ENCODE results near the gene THAP3. TPM values are rescaled to one million over a fixed set of nuclear protein-coding genes. Genes with fewer than 3 reads are reported as not detected.

THAP3 gene
- total and polyA plus RNA-seq, 9 of the 15 experiments (the other 6 are each of a cell fraction or from before 2014, with no cell fraction given): 1.9 to 31.2 (median 18.2) TPM

DNA sequence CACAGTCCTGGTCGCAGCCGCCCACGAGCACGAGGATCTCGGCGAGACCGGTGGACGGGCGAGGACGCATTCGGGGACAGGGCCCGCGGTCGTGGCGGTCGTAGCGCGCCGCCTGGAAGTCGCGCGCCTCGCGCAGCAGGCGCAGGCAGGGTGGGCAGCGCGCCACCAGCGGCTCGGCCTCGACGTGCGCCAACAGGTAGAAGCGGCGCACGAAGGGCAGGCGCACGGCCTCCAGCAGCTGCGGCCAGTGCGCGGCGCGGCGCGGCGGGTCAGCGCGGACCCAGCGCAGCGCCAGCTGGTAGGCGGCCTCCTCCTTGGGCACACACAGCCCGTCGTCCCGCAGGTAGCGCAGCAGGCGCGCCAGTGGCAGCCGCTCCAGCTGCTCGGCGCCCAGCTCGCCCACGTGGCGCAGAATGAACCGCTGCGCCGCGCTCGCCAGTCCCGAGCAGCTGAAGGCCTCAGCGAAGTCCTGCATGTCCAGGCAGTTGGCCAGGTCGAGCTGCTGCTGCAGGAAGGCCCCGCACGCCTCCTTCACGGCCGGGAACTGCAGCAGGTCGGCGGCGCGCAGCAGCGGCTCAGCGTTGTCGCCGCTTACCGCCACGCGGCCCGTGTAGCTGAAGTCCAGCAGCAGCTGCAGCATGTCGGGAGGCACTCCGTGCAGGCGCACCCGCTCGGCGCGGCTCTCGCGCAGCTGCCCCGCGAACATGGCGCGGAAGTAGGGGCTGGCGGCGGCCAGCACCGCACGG lies 22.6 kb upstream of the THAP3 start (continued):
- TF ChIP-seq SMAD4 (CRISPR knock-in tag; conservative IDR thresholded peaks at IDR 0.05): no peak; the same call in 1 of the 2 replicates
- TF ChIP-seq BDP1 (IDR thresholded peaks at IDR 0.05; ENCODE audit: insufficient read depth, insufficient read length): no peak
- peak in 1 of 2 experiments; percentile 91; a peak in 2 of 4 replicates for TF ChIP-seq HDAC1 (IDR thresholded peaks at IDR 0.05)
- TF ChIP-seq ZNF431 (CRISPR knock-in tag; IDR thresholded peaks at IDR 0.05): no peak
- no peak for TF ChIP-seq CC2D1A (IDR thresholded peaks at IDR 0.05)
- no peak for TF ChIP-seq CEBPB (tag; IDR thresholded peaks at IDR 0.05)
- no peak for TF ChIP-seq CBFA2T2 (conservative IDR thresholded peaks at IDR 0.05)
- TF ChIP-seq TRIM24 (IDR thresholded peaks at IDR 0.05): no peak
- TF ChIP-seq ZNF12 (CRISPR knock-in tag; IDR thresholded peaks at IDR 0.05): no peak
- TF ChIP-seq ZNF77 (CRISPR knock-in tag; IDR thresholded peaks at IDR 0.05): no peak
- TF ChIP-seq, protein P1, sequence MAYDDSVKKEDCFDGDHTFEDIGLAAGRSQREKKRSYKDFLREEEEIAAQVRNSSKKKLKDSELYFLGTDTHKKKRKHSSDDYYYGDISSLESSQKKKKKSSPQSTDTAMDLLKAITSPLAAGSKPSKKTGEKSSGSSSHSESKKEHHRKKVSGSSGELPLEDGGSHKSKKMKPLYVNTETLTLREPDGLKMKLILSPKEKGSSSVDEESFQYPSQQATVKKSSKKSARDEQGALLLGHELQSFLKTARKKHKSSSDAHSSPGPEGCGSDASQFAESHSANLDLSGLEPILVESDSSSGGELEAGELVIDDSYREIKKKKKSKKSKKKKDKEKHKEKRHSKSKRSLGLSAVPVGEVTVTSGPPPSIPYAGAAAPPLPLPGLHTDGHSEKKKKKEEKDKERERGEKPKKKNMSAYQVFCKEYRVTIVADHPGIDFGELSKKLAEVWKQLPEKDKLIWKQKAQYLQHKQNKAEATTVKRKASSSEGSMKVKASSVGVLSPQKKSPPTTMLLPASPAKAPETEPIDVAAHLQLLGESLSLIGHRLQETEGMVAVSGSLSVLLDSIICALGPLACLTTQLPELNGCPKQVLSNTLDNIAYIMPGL (CRISPR knock-in tag; IDR thresholded peaks at IDR 0.05): no peak
- TF ChIP-seq, protein P2, sequence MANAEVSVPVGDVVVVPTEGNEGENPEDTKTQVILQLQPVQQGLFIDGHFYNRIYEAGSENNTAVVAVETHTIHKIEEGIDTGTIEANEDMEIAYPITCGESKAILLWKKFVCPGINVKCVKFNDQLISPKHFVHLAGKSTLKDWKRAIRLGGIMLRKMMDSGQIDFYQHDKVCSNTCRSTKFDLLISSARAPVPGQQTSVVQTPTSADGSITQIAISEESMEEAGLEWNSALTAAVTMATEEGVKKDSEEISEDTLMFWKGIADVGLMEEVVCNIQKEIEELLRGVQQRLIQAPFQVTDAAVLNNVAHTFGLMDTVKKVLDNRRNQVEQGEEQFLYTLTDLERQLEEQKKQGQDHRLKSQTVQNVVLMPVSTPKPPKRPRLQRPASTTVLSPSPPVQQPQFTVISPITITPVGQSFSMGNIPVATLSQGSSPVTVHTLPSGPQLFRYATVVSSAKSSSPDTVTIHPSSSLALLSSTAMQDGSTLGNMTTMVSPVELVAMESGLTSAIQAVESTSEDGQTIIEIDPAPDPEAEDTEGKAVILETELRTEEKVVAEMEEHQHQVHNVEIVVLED (CRISPR knock-in tag; IDR thresholded peaks at IDR 0.05): no peak
- TF ChIP-seq NFXL1 (CRISPR knock-in tag; IDR thresholded peaks at IDR 0.05): no peak
- no peak for TF ChIP-seq TCFL5 (CRISPR knock-in tag; conservative IDR thresholded peaks at IDR 0.05)
- no peak for TF ChIP-seq ZFP36 (IDR thresholded peaks at IDR 0.05; ENCODE audit: low read depth, low read length, partially characterized antibody)
- no peak for TF ChIP-seq CBX2 (IDR thresholded peaks at IDR 0.05; ENCODE audit: insufficient read depth, low read length, poor library complexity, severe bottlenecking)
- no peak for TF ChIP-seq BRF1 (IDR thresholded peaks at IDR 0.05; ENCODE audit: borderline replicate concordance, extremely low read depth, insufficient read length)
- TF ChIP-seq, protein P3, sequence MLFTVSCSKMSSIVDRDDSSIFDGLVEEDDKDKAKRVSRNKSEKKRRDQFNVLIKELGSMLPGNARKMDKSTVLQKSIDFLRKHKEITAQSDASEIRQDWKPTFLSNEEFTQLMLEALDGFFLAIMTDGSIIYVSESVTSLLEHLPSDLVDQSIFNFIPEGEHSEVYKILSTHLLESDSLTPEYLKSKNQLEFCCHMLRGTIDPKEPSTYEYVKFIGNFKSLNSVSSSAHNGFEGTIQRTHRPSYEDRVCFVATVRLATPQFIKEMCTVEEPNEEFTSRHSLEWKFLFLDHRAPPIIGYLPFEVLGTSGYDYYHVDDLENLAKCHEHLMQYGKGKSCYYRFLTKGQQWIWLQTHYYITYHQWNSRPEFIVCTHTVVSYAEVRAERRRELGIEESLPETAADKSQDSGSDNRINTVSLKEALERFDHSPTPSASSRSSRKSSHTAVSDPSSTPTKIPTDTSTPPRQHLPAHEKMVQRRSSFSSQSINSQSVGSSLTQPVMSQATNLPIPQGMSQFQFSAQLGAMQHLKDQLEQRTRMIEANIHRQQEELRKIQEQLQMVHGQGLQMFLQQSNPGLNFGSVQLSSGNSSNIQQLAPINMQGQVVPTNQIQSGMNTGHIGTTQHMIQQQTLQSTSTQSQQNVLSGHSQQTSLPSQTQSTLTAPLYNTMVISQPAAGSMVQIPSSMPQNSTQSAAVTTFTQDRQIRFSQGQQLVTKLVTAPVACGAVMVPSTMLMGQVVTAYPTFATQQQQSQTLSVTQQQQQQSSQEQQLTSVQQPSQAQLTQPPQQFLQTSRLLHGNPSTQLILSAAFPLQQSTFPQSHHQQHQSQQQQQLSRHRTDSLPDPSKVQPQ (CRISPR knock-in tag; IDR thresholded peaks at IDR 0.05; ENCODE audit: borderline replicate concordance): no peak
- no peak for TF ChIP-seq XRCC5 (IDR thresholded peaks at IDR 0.05; ENCODE audit: low read depth, low read length)
- TF ChIP-seq ZNF507 (tag; conservative IDR thresholded peaks at IDR 0.05): no peak
- no peak for TF ChIP-seq ZNF436 (CRISPR knock-in tag; IDR thresholded peaks at IDR 0.05)
- TF ChIP-seq PML (IDR thresholded peaks at IDR 0.05; ENCODE audit: low read length): no peak
- no peak for TF ChIP-seq ASH1L (IDR thresholded peaks at IDR 0.05; ENCODE audit: borderline replicate concordance, low read depth, partially characterized antibody)
- no peak; the same call in 1 of the 2 replicates for TF ChIP-seq IRF2 (CRISPR knock-in tag; IDR thresholded peaks at IDR 0.05)
- no peak for TF ChIP-seq MAFG (tag; conservative IDR thresholded peaks at IDR 0.05)
- no peak for TF ChIP-seq MTA2 (IDR thresholded peaks at IDR 0.05; ENCODE audit: low read depth)

Measured in K562 (cell line).